CD4-positive, alpha-beta T cell treated with Interleukin-2 at 100 ng/mL for 4 hours (primary cell): Measurements from ENCODE around the gene SSH2.
"Not testable (repeated sequence)": the region's sequence is repeated elsewhere in the genome, so short reads cannot be mapped to it uniquely, and the experiment has no call there.

Source experiments
- DNase-seq: peaks from one replicate; pipeline ENCODE4 v3.0.0-alpha.2; 2020; ENCODE audit warnings: low spot score

SSH2 gene, protein sequence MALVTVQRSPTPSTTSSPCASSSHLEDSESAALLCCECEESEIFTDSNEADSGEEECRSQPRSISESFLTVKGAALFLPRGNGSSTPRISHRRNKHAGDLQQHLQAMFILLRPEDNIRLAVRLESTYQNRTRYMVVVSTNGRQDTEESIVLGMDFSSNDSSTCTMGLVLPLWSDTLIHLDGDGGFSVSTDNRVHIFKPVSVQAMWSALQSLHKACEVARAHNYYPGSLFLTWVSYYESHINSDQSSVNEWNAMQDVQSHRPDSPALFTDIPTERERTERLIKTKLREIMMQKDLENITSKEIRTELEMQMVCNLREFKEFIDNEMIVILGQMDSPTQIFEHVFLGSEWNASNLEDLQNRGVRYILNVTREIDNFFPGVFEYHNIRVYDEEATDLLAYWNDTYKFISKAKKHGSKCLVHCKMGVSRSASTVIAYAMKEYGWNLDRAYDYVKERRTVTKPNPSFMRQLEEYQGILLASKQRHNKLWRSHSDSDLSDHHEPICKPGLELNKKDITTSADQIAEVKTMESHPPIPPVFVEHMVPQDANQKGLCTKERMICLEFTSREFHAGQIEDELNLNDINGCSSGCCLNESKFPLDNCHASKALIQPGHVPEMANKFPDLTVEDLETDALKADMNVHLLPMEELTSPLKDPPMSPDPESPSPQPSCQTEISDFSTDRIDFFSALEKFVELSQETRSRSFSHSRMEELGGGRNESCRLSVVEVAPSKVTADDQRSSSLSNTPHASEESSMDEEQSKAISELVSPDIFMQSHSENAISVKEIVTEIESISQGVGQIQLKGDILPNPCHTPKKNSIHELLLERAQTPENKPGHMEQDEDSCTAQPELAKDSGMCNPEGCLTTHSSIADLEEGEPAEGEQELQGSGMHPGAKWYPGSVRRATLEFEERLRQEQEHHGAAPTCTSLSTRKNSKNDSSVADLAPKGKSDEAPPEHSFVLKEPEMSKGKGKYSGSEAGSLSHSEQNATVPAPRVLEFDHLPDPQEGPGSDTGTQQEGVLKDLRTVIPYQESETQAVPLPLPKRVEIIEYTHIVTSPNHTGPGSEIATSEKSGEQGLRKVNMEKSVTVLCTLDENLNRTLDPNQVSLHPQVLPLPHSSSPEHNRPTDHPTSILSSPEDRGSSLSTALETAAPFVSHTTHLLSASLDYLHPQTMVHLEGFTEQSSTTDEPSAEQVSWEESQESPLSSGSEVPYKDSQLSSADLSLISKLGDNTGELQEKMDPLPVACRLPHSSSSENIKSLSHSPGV (N-terminal part only)

GRCh38 chr17:29929533-29930408, at the start of gene SSH2:
SSH2 (minus strand) TSS chr17:29930228; CDS start chr17:29930000, 228 bp downstream.
- peak; percentile 85 for DNase-seq

DNA sequence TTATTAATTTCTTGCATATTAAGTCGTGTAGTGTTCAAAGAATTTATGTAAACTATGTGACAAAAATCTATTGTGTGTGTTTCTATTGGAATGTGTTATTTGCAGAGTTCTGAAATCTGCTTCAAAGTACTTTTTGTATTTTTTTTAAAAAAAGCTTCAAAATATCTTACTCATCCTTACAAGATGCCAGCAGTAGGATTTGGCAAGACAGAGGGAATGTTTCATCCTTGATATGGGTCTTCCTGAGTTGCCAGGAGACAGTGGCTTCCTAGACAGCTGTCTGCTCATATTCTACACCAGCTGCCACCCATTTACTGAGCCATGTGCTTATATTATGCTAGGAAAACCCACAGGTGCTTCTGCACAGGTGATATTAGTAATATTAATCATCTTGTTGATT, 47.8 kb upstream of the SSH2 start:
- DNase-seq, result no peak

GRCh38 chr17:29973005-29973404, 43.0 kb upstream of the SSH2 start:
- DNase-seq, result no peak

GRCh38 chr17:29972277-29972676, 42.2 kb upstream of the SSH2 start:
- no peak for DNase-seq

DNA sequence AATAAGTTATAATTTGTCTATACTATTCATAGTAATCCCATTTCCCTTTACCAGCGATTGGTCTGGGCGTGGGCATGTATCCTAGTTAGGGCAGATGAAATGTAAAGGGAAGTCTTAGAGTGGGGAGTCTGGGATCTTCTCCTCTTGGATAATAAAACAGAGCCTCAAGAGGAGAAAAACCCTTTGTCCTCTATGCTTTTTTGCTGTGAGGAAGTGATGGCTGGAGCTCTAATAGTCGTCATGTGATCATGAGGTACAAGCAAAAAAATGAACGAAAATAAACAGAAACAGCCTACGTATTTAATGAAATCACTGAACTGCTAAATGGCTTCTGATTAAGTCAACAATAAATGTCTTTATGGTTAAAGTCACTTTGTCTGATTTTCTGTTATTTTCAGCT, 38.2 kb upstream of the SSH2 start:
- DNase-seq, result no peak

DNA sequence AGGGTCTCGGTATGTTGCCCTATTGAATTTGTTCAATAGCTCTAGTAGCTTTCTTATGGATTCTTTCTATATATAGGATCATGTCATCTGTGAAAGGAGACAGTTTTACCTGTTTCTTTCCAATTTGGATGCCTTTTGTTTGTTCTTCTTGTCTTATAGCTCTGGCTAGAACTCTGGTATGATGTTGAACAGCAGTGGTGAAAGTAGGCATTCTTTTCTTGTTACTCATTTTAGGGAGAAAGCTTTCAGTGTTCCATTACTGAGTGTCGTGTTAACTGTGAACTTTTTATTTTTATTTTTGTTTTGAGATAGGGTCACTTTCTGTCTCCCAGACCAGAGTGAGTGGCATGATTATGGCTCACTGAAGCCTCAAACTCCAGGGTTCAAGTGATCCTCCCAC, 32.6 kb upstream of the SSH2 start:
- DNase-seq, result no peak

DNA sequence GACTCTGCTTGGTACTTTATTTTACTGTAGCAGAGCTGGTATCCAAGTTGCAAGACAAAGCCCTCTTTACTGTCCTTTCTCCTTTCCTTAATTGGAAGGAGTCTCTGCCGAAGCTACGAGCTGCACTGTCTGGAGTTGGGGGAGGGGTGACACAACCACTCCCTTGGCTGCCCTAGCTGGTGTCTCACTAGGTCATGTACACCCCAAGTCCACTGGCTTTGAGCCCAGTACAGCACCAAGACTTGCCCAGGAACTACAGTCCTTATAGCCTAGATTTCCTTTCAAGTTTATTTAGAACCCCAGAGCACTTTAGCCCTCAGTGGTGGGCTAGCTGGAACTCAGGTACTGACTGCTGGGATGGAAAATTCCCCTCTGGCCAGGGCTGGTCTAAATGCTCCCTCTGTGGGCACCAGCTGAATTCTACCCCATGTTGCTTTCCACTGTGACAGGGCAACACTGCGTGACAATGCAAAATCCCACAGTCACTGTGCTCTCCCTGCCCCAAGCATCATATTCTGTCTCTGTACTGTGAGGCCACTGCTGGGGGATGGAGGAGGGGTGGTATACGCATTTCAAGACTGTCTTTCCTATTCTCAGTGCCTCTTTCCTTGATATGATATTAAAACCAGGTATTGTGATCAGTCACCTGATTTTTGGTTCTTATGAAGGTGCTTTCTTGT, 29.8 kb upstream of the SSH2 start:
- no peak for DNase-seq

DNA sequence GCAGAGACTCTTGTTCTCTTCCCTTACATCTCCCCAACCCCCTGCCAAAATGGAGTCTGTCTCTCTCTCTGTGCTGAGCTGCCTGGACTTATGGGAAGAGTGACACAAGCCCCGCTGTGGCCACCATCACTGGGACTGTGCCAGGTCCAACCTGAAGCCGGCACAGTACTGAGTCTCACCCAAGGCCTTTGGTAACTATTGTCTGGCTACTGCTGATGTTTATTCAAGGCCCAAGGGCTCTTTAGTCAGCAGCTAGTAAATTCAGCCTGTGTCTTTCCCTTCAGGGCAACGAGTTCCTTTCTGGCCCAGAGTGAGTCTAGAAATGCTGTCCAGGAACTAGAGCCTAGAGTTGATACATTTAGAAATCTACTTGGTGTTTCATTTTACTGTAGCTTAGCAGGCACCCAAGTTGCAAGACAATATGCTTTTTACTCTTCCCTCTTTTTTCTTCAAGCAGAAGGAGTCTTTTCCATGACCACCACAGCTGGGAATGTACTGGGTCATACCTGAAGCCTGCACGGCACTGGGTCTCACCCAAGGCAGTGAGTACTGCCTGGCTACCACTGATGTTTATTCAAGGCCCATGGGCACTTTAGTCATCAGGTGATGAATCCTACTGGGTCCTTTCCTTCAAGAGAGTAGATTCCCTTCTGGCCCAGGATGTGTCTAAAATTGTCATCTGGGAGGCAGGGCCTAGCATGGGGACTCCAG, 29.1 kb upstream of the SSH2 start:
- DNase-seq, result no peak

DNA sequence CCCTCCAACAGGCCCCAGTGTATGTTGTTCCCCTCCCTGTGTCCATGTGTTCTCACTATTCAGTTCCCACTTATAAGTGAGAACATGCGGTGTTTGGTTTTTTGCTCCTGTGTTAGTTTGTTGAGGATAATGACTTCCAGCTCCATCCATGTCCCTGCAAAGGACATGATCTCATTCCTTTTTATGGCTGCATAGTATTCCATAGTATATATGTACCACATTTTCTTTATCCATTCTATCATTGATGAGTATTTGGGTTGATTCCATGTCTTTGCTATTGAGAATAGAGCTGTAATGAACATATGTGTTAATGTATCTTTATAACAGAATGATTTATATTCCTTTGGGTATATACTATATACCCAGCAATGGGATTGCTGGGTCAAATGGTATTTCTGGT, 27.5 kb upstream of the SSH2 start:
- not testable (repeated sequence) for DNase-seq

DNA sequence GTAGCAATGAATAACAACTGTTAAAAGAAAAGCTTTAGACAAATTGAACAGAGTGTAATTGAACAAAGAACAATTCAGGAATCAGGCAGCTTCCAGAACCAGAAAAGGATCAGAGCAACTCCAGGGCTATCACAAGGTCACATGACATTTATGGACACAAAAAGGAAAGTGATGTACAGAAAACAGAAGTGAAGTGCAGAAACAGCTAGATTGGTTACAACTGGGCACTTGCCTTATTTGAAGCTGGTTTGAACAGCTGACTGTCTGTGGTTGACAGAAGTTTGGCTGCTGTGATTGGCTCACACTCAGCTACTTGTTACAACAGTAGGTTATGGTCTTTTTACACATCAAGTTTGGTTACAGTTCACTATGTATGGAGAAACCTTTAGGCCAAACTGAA, 26.2 kb upstream of the SSH2 start:
- no peak for DNase-seq

DNA sequence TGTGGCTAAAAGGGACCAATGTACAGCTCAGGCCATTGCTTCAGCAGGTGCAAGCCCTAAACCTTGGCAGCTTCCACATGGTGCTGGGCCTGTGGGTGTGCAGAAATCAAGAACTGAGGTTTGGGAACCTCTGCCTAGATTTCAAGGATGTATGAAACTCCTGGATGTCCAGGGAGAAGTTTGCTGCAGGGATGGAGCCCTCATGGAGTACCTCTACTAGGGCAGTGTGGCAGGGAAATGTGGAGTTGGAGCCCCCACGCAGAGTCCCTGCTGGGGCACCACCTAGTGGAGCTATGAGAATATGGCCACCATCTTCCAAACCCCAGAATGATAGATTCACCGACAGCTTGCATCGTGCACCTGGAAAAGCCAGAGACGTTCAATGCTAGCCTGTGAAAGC, 24.4 kb upstream of the SSH2 start:
- no peak for DNase-seq

- no peak for DNase-seq
Observed at GRCh38 chr17:29949696-29950095, 19.7 kb upstream of the SSH2 start.

DNA sequence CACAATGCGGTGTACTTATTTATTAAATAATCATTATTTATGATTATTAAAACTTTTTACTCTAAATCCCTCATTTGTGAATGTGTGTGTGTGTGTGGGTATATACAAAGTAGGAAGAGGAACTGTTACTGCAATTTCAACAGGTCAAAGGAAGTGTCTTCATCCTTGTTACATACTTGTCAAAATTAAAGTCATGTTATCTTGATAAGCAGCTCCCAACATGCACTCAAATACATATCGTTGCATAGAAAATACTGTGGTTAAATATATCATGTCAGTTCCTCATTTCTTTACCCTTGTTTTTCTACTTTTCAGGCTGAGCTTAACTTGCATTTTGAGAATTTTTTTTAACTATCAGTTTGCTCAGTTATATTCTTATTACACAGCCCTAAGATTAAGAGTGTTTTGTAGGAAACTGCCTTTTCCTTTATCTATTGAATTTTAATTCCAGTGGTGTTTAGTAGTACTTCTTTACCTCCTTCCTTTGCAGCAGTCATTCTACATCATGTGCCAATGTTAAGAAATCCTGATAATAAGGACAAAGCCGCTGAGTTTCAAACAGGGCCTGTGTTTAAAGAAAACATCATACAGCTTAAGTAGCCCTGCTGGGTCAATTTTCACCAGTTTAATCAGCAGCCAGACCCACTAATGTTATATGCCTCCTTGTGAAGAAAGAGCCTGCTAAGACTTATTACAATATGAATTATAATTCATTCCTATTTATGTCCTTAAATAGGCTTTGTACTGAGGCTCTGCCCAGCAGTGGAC, 18.6 kb upstream of the SSH2 start:
- DNase-seq, result no peak

DNA sequence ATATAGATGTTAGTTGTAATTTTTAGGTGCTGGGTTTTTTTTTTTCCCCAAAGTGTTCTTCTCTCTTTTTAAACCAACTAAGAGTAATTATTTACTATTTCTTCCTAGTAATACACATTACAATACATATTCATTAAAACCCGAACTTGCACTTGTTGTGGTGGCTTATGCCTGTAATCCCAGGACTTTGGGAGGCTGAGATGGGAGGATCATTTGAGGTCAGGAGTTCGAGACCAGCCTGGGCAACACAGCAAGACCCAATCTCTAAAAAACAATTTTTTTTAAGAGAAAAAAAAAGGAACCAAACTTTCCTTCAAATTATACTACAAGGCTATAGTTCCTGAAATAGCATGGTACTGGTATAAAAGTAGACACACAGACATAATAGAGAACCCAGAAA, 15.3 kb upstream of the SSH2 start:
- DNase-seq, result no peak

DNA sequence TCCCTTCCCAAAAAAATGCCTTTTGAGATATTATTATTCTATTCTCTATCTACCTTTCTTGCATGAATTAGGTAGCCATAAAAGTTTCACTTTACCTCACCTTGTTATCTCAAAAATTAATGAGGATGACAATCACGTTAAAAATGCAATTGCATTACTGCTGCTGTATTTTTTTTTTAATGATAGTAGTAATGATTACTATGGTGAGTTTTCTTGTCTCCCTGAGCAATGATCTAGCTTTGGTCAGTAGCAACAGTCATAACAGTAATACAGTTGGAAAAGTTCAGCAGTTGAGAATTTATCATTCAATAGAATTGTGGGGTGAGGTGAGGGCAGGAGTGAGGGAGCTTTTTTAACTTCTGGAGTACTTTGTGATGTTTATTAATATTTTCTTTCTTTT, 11.3 kb upstream of the SSH2 start, which contains the start of gene EFCAB5:
Gene EFCAB5 (plus strand): TSS at position 301 of the 400 bp plus-strand sequence. CDS start 163 bp downstream, outside the sequence.
- DNase-seq, result no peak

- no peak for DNase-seq
Observed at GRCh38 chr17:29936724-29937123, 6.7 kb upstream of the SSH2 start.

- DNase-seq, result not testable (repeated sequence)
Observed at GRCh38 chr17:29935909-29936308, 5.9 kb upstream of the SSH2 start.

DNA sequence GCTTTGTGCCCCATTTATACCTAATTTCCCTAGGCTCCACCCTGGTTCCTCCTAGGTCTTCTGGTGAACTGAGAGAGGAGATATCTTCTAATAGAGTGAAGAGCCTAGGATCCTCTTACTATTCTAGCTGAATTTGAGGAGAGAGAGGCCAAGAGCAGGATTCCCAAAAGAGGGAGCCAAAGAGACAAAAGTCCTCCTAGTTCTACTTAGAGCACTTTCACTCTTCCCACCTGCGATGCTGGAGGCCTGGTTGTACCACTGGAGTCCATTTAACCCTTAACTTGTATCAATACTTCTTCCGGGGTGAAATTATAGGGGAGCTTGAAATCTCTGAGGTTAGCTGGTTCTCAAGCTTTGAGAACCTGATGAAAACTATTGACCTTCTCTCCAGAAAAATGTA, 3.4 kb upstream of the SSH2 start:
- DNase-seq, result no peak

DNA sequence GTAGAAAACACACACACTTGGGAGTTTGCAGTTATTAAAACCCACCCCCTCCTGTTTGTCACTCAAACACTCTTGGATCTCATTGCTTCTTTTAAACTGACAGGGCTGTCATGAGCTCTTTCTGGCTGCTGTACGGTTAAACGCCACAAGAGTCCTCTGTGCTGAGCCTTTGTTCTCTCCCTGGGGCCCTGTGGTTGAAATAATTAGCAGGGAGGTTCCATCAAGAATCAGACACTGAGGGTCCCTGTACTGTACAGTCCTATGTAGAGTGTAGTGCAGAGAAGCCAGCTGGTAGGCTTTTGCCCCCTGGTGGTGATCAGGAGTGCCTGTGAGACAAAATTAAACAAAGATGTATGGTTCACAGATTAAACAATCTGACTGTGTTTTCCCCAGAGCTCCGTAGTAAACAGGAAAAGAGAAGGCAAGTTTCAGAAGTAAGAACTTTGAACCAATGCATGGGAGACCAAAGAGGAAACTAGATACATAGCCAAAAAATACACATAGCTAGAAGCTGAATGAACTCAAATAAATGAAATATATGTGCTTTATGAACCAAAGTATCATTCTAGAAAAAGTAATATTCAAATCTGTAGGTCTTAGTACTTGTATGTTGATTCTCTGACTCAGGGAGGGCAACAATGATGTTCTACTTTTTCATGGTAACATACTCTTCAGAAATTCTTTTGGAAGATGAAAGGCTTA, 1.4 kb upstream of the SSH2 start:
- DNase-seq, result peak; percentile 83
